ENCODE results near the gene HIF1AN. TPM values are rescaled to one million over a fixed set of nuclear protein-coding genes. Genes with fewer than 3 reads are reported as not detected.

The HIF1AN gene
- total RNA-seq, 4 donors from 2014 or later: 21.6 to 25.7 (median 24.0) TPM

DNA sequence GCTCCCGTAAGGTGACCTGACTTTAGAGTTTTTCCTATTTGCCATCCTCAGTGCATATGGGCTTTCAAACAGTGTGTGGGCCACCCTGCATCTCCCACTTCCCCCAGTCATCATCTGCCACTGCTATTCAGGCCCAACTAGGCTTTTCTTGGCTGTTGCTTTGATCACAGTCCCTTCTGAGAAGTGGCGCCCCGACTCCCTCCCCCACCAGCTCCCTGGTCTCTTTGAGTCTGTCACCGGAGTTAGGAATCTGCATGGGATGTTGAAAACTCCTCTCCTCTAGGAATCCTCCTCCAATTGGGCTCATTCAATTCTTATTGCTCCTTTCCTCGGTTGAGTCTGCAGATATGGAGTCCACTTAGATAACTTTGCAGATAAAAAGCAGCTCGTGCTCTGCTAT lies 32.1 kb downstream of the HIF1AN start:
- H3K4me1 ChIP-seq: no peaks in the 10 kb centered on the region
- peaks cover 53 to 74% (median 63%) of the 10 kb centered on the region in 3 donors for H3K27me3 ChIP-seq
- no peak overlapping the region for H3K27ac ChIP-seq
- TF ChIP-seq, protein P1, sequence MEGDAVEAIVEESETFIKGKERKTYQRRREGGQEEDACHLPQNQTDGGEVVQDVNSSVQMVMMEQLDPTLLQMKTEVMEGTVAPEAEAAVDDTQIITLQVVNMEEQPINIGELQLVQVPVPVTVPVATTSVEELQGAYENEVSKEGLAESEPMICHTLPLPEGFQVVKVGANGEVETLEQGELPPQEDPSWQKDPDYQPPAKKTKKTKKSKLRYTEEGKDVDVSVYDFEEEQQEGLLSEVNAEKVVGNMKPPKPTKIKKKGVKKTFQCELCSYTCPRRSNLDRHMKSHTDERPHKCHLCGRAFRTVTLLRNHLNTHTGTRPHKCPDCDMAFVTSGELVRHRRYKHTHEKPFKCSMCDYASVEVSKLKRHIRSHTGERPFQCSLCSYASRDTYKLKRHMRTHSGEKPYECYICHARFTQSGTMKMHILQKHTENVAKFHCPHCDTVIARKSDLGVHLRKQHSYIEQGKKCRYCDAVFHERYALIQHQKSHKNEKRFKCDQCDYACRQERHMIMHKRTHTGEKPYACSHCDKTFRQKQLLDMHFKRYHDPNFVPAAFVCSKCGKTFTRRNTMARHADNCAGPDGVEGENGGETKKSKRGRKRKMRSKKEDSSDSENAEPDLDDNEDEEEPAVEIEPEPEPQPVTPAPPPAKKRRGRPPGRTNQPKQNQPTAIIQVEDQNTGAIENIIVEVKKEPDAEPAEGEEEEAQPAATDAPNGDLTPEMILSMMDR (IDR thresholded peaks at IDR 0.05 in 4 of 5, conservative IDR thresholded peaks at IDR 0.05 in 1 of 5): no peak
- no peak for TF ChIP-seq POLR2A (IDR thresholded peaks at IDR 0.05)
- DNase-seq: no peak
- intact Hi-C loops (cut with DNase I; ENCODE audit: low total_unique reads): no loop called here
- no peaks in the 10 kb centered on the region for H3K36me3 ChIP-seq
- H3K9me3 ChIP-seq: no peaks in the 10 kb centered on the region
- ATAC-seq: no peak
- no peak overlapping the region for H3K4me3 ChIP-seq
- in situ Hi-C loops (cut with MboI; ENCODE audit: low sequenced_read_pairs in 4 of 4): no loop called here

DNA sequence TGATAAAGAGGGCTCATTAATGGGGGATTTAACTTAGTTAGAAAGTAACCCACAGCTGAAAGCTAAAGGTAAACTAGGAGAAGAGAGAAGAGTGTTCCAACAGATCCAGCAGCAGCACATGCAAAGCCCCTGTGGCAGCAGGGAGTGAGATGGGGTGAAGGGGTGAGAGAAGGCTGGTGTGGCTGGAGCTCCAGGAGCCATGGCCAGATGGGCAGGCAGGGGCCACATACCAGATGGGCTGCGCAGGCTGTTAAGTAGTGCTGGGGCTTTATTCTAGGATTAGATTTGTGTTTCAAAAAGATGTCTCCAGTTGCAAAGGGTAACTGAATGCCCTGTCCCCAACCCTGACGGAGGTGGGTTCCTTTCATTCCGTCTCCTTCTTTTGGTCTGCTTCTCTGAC lies 33.2 kb downstream of the HIF1AN start:
- peaks cover 45 to 64% (median 54%) of the 10 kb centered on the region in 3 donors for H3K27me3 ChIP-seq
- no peaks in the 10 kb centered on the region for H3K36me3 ChIP-seq
- DNase-seq (no peak), ATAC-seq (no peak)
- in situ Hi-C loops (cut with MboI; ENCODE audit: low sequenced_read_pairs in 4 of 4): no loop called here
- no peaks in the 10 kb centered on the region for H3K9me3 ChIP-seq
- intact Hi-C loops (cut with DNase I; ENCODE audit: low total_unique reads): no loop called here
- H3K27ac ChIP-seq: no peak overlapping the region
- no peak overlapping the region for H3K4me3 ChIP-seq
- TF ChIP-seq, protein P1 (IDR thresholded peaks at IDR 0.05 in 4 of 5, conservative IDR thresholded peaks at IDR 0.05 in 1 of 5): no peak
- TF ChIP-seq POLR2A (IDR thresholded peaks at IDR 0.05): no peak
- H3K4me1 ChIP-seq: no peaks in the 10 kb centered on the region

DNA sequence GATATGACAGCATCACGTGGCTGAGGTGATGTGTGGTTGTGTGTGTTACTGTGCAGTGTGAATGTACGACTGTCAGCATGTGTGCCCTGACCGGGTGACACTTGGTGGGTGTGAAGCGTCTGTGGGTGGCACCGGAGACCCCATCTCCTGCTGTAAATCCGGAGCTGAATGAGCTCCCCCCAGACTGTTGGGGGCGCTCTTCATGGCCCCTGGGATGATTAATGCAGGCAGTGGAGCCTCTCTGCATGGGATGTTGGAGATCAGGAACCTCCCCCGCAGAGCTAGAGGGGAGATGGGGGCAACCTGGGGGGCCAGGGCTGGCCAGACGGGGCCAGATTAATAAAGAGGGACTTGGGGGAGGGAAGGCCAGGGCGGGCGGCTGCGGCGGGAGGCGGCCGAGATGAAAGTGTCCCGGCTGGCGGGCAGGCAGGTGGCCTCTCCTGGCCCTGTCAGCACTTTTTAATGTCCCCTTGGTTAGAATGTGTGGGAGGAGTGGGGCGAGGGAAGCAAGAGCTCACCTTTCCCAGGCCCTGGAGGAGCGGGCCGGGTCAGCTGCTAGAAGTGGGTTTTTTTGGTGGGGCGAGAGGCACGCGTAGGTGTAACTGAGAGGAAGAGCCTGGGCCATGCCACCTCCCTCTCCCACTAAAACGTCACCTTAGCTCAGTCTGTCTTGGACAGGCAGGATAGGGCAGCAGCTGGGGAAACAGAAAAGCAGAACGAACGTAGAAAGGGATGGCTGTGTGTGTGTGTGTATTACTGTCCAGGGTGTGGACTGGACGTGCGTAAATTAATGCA lies 34.1 kb downstream of the HIF1AN start:
- Histone ChIP-seq H3K27me3 (peaks cover 35 to 54% (median 44%) of the 10 kb centered on the region in 3 donors), H3K36me3 (no peaks in the 10 kb centered on the region), H3K27ac (no peak overlapping the region), H3K4me1 (no peaks in the 10 kb centered on the region), H3K9me3 (no peaks in the 10 kb centered on the region), H3K4me3 (no peak overlapping the region)
- in situ Hi-C loops (cut with MboI; ENCODE audit: low sequenced_read_pairs in 4 of 4) (no loop called here), intact Hi-C loops (cut with DNase I; ENCODE audit: low total_unique reads) (no loop called here)
- no peak for ATAC-seq
- DNase-seq: no peak
- TF ChIP-seq, protein P1 (IDR thresholded peaks at IDR 0.05 in 4 of 5, conservative IDR thresholded peaks at IDR 0.05 in 1 of 5): no peak
- TF ChIP-seq POLR2A (IDR thresholded peaks at IDR 0.05): no peak

DNA sequence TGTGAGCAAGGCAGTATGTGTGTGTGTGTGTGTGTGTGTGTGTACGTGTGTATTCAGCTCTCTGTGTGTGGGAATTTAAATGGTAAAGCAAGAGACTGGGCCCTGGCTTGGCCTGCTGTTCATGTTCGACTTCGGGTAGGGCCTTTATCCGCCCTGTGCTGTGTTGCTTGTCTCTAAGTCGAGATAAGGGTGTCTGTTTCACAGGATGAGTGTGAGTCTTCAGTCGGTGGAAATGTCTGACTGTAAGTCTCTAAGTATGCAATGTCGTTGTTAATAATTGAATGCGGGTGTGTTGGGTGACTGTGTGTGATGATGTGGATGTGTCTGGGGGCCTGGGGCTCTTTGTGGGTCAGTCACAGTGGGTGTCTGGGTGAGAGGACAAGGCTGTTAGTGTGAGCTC lies 34.8 kb downstream of the HIF1AN start:
- in situ Hi-C loops (cut with MboI; ENCODE audit: low sequenced_read_pairs in 4 of 4): no loop called here
- no peaks in the 10 kb centered on the region for H3K9me3 ChIP-seq
- TF ChIP-seq, protein P1 (IDR thresholded peaks at IDR 0.05 in 4 of 5, conservative IDR thresholded peaks at IDR 0.05 in 1 of 5): no peak
- no peak for TF ChIP-seq POLR2A (IDR thresholded peaks at IDR 0.05)
- H3K36me3 ChIP-seq: no peaks in the 10 kb centered on the region
- peaks cover 34 to 48% (median 40%) of the 10 kb centered on the region in 3 donors for H3K27me3 ChIP-seq
- DNase-seq: no peak
- intact Hi-C loops (cut with DNase I; ENCODE audit: low total_unique reads): no loop called here
- H3K4me3 ChIP-seq: no peak overlapping the region
- ATAC-seq: no peak
- H3K27ac ChIP-seq: no peak overlapping the region
- H3K4me1 ChIP-seq: no peaks in the 10 kb centered on the region
